Activated naive CD8-positive, alpha-beta T cell (primary cell): ENCODE measurements around the gene TPP1.

Experiments used
- H3K27ac Mint-ChIP-seq: one replicate; pipeline ENCODE4 v1.8.0; 2021; ENCODE audit warnings: mixed read lengths
- H3K27me3 Mint-ChIP-seq: one replicate; pipeline ENCODE4 v1.8.0; 2021; ENCODE audit warnings: mixed read lengths
- H3K36me3 Mint-ChIP-seq: one replicate; pipeline ENCODE4 v1.8.0; 2021; ENCODE audit warnings: mixed read lengths
- H3K4me1 Mint-ChIP-seq: one replicate; pipeline ENCODE4 v1.8.0; 2021; ENCODE audit warnings: low read depth, mixed read lengths
- H3K4me3 Mint-ChIP-seq: one replicate; pipeline ENCODE4 v1.8.0; 2021; ENCODE audit warnings: mild to moderate bottlenecking, mixed read lengths
- H3K9me3 Mint-ChIP-seq: one replicate; pipeline ENCODE4 v1.8.0; 2021; ENCODE audit warnings: low read depth, mixed read lengths

The TPP1 gene

DNA sequence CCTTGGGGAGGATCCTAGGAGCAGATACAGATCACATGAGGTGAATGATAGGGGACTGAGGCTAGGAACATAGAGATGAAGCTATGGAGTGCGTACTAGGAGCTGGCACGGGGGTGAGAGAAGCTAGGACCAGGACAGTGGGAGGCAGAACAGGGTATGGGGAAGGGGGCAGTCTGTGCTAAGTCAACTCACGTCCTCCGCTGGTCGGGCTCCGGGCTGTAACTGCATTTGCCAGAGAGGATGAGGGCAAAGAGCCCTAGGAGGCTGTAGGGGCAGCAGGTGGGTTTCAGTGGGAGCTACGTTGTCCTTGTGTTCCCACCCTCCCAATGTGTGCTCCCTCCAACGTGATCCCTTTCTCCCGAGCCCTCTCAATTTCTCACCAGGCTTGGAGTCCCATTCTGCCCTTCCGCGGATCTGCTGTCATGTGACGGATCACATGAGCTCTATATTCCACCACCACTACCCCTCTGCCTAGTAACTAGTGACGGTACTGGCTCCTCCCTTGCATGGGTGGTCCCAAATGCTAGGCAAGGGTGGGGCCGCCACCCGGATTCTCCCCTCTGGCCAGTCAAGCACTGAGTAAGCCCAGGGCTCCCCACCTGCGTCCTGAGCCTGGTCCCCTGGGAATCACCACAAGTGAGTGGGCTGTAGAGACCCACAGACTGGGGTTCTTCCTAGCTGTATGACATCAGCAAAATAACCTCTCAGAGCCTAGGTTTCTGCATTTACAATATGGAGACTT, at the start of gene TPP1:
TSS of gene TPP1 (minus strand) at position 419 of the 742 bp plus-strand sequence. CDS start at position 397, 22 bp downstream.
- Mint-ChIP-seq H3K27ac (no peak within 1 kb of the TSS), H3K4me3 (no peak within 1 kb of the TSS), H3K27me3 (no peaks in the 10 kb centered on the region), H3K9me3 (no peaks in the 10 kb centered on the region), H3K4me1 (peaks cover 9% of the 10 kb centered on the region), H3K36me3 (no peaks in the 10 kb centered on the region)

DNA sequence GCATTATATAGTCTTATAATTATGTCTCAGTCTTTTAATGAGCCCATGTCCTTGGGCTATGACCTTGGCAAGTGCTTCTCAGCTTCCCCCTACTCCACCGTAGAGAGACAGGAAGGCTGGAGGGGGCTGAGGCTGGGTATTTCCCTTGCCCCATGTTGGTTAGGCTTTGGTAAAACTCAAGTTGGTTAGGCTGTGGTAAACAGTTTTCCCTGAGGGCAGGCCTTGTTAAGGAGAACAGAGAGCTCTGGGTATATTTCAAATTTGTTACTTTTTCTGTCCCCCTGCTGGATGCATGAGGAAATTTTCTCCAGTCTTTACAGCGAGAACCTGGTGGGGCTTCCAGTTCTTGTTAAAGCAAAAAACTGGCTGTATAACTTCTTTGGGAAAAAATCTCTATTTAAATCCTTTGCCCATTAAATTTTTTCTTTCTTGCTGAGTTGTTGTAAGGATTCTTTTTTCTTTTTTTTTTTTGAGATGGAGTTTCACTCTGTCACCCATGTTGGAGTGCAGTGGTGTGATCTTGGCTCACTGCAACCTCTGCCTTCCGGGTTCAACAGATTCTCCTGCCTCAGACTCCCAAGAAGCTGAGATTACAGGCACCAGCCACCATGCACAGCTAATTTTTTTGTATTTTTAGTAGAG, 48.6 kb upstream of the TPP1 start:
- Mint-ChIP-seq H3K27ac (peak overlapping the region; percentile 88), H3K4me1 (peaks cover 74% of the 10 kb centered on the region), H3K4me3 (no peak overlapping the region), H3K9me3 (no peaks in the 10 kb centered on the region), H3K27me3 (no peaks in the 10 kb centered on the region), H3K36me3 (no peaks in the 10 kb centered on the region)

DNA sequence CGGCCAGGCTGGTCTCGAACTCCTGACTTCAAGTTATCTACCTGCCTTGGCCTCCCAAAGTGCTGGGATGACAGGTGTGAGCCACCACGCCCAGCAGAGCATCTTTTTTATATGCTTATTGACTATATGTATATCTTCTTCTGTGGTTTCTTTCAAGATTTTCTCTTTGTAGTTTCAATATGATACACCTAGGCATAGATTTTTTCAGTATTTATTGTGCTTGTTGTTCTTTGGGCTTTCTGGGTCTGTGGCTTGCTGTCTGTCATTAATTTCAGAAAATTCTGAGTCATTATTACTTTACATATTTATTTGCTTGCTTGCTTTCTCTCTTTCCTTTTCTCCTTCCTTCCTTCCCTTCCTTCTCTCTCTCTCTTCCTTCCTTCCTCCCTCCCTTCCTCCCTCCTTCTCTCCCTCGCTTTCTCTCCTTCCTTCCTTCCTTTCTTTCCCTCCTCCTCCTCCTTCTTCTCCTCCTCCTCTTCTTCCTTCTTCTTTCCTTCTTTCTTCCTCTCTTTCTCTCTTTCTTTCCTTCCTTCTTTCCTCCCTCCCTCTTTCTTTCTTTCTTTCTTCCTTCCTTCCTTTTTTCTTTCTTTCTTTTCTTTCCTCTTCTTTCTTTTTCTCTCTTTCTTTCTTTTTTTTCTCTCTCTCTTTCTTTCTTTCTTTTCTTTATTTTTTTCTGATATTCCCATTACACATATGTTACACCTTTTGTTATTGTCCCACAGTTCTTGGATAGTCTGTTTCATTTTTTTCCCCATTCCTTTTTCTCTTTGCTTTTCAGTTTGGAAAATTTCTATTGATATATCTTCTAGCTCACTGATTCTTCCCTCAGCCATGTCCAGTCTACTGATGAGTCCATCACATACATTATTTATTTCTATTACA, 47.3 kb upstream of the TPP1 start:
- Mint-ChIP-seq H3K27ac (peak overlapping the region; percentile 88), H3K4me1 (peaks cover 61% of the 10 kb centered on the region), H3K9me3 (no peaks in the 10 kb centered on the region), H3K27me3 (no peaks in the 10 kb centered on the region), H3K4me3 (peak overlapping the region; percentile 28), H3K36me3 (no peaks in the 10 kb centered on the region)

DNA sequence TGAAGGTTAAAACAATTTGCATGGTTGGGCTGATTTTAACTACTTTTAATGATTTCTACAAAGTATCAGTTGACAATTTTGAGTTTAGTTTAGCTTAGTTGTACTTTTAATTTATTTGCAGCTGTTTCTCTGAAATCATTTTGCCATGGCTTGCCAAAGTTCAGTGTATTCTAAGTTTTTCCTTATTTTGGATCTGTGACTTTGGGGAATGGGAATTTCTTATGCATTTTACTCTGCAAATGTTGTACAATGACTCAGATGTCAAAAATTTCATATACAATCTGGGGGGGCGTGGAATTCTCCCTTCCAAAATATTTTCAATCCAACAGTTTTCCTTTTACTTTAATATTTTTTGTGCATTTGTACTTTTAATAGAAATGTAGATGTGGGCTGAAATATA, 45.3 kb upstream of the TPP1 start:
- H3K4me3 Mint-ChIP-seq: no peak overlapping the region
- H3K36me3 Mint-ChIP-seq: no peaks in the 10 kb centered on the region
- H3K27ac Mint-ChIP-seq: no peak overlapping the region
- no peaks in the 10 kb centered on the region for H3K9me3 Mint-ChIP-seq
- no peaks in the 10 kb centered on the region for H3K27me3 Mint-ChIP-seq
- peaks cover 42% of the 10 kb centered on the region for H3K4me1 Mint-ChIP-seq

DNA sequence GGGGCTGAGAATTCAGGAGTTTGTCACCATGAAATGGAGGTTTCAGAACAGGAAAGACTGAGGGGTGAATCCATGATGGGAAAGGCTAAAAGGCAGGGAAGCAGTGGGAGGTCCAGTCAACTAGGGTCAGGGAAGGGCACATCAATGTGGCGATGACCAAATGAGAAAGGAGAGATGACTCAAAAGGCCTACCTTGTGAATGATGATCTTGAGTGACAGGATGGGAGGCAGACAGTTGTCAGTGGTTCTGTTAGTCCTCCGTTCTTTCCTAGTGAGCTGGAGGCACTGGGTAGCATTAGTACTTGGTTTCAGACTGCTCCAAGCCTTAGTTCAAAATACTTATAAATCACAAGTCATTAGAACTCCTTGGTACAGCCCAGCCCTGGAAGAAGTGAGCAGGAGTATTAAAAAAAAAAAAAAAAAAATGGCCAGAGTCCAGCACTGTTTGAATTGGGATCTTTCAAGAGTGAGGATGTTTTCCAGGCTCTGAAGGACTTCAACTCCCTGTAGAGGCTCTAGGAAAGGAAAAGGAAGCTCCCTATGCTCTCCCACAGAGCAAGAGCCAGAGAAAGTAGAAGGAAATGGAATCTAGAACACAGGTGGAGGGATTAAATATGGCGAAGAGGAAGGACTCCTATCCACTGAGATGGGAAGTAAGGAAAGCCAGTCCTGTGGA, 44.7 kb upstream of the TPP1 start:
- Mint-ChIP-seq H3K4me1 (peaks cover 37% of the 10 kb centered on the region), H3K4me3 (no peak overlapping the region), H3K36me3 (no peaks in the 10 kb centered on the region), H3K27me3 (no peaks in the 10 kb centered on the region), H3K9me3 (no peaks in the 10 kb centered on the region), H3K27ac (peak overlapping the region; percentile 42)

DNA sequence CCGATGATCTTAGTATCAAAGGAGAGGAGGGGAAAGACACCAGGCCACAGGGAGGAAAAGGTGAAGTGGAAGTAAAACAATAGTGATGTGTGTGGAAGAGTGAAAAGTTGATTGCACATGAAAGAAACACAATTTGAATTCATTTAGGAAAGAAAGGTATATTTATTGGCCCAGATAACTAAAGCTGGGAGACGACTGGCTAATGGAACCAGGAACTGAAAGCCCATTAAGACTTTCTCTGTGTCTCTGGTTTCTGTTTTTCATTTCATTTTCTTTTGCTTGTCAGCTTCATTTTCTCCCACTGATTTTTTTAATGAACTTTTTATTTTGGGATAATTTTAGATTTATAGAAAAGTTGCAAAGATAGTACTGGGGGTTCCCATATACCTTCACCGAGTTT, 41.5 kb upstream of the TPP1 start:
- Mint-ChIP-seq H3K4me1 (peaks cover 13% of the 10 kb centered on the region), H3K36me3 (no peaks in the 10 kb centered on the region), H3K4me3 (no peak overlapping the region), H3K9me3 (no peaks in the 10 kb centered on the region), H3K27me3 (no peaks in the 10 kb centered on the region), H3K27ac (no peak overlapping the region)

DNA sequence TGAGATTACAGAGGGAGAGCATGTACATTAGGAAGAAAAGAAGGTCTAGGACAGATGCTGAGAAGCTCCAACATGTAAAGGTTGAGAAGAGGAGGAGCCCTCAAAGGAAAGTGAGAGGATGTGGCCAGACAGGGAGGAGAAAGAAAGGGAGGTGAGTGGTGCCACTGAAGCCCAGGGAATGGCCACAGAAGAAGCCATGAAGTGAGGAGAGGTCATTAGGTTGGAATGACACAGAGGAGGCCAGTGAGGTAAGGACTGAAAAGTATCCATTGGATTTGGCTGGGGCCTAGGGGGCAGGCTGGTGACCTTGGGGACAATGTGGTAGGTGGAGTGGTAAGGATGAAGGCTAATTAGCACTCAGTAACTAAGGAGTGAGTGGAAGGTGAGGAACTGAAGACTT, 39.4 kb upstream of the TPP1 start:
- Mint-ChIP-seq H3K9me3 (no peaks in the 10 kb centered on the region), H3K27me3 (no peaks in the 10 kb centered on the region), H3K4me1 (peaks cover 9% of the 10 kb centered on the region), H3K36me3 (no peaks in the 10 kb centered on the region), H3K4me3 (no peak overlapping the region), H3K27ac (no peak overlapping the region)

DNA sequence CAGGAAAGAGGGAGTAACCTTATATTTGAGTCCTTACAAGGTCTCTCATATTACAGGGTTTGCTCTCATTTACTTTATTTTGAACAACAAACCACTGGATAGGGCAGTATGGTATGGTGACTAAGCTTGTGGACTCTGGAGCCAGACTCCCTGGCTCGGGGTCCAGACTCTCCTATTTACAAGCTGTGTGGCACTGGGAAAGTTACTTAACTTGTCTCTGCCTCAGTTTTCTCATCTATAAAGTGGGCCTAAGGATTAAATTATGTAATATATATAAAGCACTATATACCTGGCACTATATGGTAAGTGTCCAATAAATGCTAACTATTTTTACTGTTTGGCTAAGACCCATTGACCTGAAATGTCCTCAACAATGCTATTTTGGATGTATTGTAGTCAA, 38.1 kb upstream of the TPP1 start:
- H3K27ac Mint-ChIP-seq: no peak overlapping the region
- no peaks in the 10 kb centered on the region for H3K36me3 Mint-ChIP-seq
- peak overlapping the region; percentile 66 for H3K4me3 Mint-ChIP-seq
- no peaks in the 10 kb centered on the region for H3K27me3 Mint-ChIP-seq
- H3K9me3 Mint-ChIP-seq: no peaks in the 10 kb centered on the region
- peaks cover 2% of the 10 kb centered on the region for H3K4me1 Mint-ChIP-seq

DNA sequence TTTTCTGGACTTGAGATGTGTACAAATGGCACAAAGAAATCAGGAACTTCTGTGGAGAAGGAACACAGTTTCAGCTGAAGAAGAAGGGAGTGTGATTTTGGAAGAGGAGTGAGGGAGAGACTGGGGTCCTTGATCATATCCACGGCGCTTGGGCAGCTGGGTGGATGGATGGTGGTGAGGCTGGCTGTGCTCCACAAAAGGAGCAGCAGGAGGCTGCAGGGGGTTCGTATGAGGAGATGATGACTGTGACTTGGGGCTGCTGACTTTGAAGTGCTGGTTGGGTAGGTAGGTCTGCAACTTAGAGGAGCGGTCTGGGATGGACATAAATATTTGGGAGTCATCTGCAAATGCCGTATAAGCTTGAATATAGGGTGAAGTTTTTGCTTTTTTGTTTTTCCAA, 37.7 kb upstream of the TPP1 start:
- Mint-ChIP-seq H3K27ac (peak overlapping the region; percentile 16), H3K4me3 (peak overlapping the region; percentile 66), H3K4me1 (peaks cover 2% of the 10 kb centered on the region), H3K36me3 (no peaks in the 10 kb centered on the region), H3K9me3 (no peaks in the 10 kb centered on the region), H3K27me3 (no peaks in the 10 kb centered on the region)

DNA sequence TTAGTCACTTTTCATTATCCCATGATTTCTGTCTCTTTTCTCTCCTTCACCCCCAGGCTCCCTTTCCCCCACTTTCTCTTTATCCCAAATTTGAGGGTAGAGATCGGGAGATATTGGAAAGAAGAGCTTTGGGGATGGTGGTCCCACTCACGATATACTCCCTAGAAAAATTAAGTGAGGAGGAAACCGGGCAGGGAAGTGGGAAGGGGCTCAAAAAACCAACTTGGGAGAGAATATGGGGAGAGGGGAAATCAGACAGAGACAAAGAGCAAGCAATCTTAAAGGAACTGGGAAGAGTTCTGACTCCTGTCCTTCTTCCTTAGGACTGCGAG, 37.3 kb upstream of the TPP1 start:
- Mint-ChIP-seq H3K27ac (peak overlapping the region; percentile 16), H3K36me3 (no peaks in the 10 kb centered on the region), H3K9me3 (no peaks in the 10 kb centered on the region), H3K4me3 (peak overlapping the region; percentile 66), H3K27me3 (no peaks in the 10 kb centered on the region), H3K4me1 (peaks cover 2% of the 10 kb centered on the region)

DNA sequence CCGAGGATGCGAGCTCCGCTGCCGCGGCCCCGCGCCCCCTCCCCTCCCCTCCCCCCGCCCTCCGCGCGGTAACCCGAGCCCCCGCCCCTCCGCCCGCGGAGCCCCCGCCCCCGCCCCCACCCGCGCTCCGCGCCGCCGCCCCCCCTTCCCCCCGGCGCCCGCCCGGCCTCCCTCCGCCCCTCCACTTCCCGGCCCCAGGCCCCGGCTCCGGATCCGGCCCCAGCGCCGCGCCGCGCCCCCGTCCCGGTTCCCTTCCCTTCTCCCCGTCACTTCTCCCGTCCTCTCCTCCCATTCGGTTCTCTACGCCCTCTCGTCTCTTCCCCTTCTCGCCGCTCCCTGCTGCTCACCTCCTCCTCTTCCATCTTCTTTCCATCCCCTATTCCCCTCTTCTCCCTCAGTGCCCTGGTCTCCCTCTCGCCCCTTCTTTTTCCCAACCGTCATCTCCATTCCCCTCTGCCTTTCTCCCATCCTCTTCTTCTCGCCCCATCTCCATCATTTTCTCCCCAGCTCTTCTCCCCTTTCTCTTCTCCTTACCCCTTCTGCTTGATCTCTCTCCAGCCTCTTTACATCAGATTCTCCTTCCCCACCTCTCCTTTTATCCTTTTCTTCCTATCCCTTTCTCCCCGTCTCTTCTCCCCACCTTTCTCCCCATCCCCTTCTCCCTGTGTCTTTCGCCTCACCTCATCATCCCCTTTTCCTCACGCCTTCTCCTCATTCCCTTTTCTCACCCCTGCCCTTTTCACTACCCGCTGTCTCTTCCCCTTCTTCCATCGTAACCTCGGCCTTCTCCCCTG, 36.8 kb upstream of the TPP1 start, which contains the start of gene DCHS1:
TSS of gene DCHS1 (minus strand) at position 20 of the 794 bp plus-strand sequence. CDS start 14,196 bp downstream, outside the sequence.
- no peaks in the 10 kb centered on the region for H3K27me3 Mint-ChIP-seq
- no peaks in the 10 kb centered on the region for H3K9me3 Mint-ChIP-seq
- H3K4me1 Mint-ChIP-seq: peaks cover 2% of the 10 kb centered on the region
- H3K4me3 Mint-ChIP-seq: peak within 1 kb of the TSS; percentile 66
- no peaks in the 10 kb centered on the region for H3K36me3 Mint-ChIP-seq
- H3K27ac Mint-ChIP-seq: peak within 1 kb of the TSS; percentile 62

DNA sequence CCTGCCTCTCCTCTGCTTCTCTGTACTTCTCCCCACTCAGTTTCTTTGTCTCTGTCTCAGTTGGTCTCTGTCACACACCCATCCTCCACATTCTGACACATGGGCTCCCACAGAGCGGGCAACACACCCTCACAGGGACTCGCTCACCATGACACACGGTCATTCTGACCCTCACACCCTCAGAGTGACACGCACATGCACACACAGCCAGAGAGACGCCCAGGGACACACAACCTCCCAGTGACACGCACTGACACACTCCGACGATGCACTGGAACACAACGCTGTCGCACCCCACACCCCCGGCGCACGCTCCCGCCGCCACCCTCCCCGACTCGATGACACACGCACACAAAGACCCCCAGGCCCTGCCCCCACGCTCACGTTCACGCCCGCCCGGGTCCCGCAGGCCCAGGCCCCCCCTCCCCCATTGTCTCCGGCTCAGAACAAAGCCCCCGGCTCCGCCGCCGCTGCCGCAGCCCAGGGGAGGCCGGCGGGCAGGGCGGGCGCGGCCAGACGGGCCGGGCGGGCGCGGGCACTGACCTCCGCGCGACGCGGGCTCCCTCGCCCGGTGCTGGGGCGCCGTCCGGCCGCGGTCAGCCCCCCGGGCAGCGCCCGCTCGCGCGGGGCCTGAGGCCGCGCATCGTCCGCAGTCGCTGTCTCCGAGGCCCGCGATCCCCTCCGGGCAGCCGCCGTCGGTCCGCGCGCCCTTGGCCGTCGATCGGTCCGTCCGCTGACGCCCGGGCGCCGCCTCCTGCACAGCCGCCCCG, 36.0 kb upstream of the TPP1 start:
- Mint-ChIP-seq H3K36me3 (no peaks in the 10 kb centered on the region), H3K4me3 (no peak overlapping the region), H3K9me3 (no peaks in the 10 kb centered on the region), H3K27me3 (no peaks in the 10 kb centered on the region), H3K27ac (no peak overlapping the region), H3K4me1 (peaks cover 2% of the 10 kb centered on the region)

DNA sequence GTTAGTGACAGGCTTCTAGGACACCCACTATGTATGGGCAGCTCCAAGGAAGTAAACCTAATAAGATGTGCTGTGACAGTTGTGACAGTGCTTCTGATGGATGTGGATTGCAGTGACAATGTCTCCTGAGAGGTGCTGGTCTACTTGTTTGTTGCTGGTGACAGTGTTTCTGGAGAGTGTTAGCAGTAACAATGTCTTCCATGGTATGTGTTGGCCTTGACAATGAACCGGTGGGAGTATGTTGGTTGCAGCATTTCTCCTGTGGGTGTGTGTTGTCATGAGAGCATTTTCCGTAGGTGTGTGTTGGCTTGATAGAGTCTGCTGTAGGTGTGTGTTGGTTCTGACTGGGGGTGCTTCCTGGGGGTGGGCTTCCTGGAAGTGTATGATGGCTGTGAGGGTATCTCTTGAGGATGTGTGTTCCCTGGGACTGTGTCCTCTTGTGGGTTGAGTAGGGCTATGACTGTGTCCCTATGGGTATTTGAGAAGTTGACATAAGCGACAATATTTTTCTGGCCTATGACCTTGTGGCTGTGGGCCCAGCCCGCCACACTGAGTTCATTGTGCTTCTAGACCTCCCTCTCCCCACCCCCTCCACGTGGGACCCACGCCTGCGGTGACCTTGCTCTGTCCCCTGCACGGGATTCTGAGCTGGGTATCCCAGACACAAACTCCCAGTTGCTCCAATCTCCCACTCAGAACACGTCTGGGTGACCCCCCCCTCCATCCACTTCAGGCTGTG, 35.2 kb upstream of the TPP1 start:
- Mint-ChIP-seq H3K27ac (no peak overlapping the region), H3K27me3 (no peaks in the 10 kb centered on the region), H3K4me3 (no peak overlapping the region), H3K9me3 (no peaks in the 10 kb centered on the region), H3K36me3 (no peaks in the 10 kb centered on the region), H3K4me1 (peaks cover 2% of the 10 kb centered on the region)
